K562 (cell line): ENCODE measurements around the gene HIPK1. TPM values are rescaled to one million over a fixed set of nuclear protein-coding genes. Genes with fewer than 3 reads are reported as not detected.

Source experiments
- polyA plus RNA-seq, 8 experiments: library from polyadenylated mRNA; depleted of rRNA in 4 of 8; stranded (reverse) in 5 of 8; unstranded in 3 of 8; fragments of >200 nt; fragmentation: Nextera tagmentation in 2 of 8; fragmentation: Illumina TruSeq in 1 of 8; extraction: Ambion mirVana in 2 of 8; extraction: Trizol in 1 of 8; gene quantifications; 2 replicates each; pipeline versions ENCODE4 v1.2.1 to v1.2.3, GENCODE V29; 2011 to 2014; ENCODE audit warnings: inconsistent platforms in 1 of 8, missing spikeins in 1 of 8
- total RNA-seq, 7 experiments: library from RNA; depleted of rRNA in 6 of 7; stranded (reverse); fragments of >200 nt in 6 of 7; fragmentation: Illumina TruSeq in 2 of 7; extraction: Trizol in 2 of 7; gene quantifications; 2 replicates each; pipeline versions ENCODE4 v1.2.1 to v1.2.3, GENCODE V29; 2011 to 2021; ENCODE audit warnings: low replicate concordance in 1 of 7
- TF ChIP-seq, protein P1 (sequence below): fragments of 450-650 bp; IDR thresholded peaks from 2 replicates; pipeline ENCODE4 v1.6.1; 2016; ENCODE audit warnings: mild to moderate bottlenecking, moderate library complexity

Gene HIPK1
- total and polyA plus RNA-seq, 9 of the 15 experiments (the other 6 are each of a cell fraction or from before 2014, with no cell fraction given) = 10.0 to 57.9 (median 29.6) TPM

DNA sequence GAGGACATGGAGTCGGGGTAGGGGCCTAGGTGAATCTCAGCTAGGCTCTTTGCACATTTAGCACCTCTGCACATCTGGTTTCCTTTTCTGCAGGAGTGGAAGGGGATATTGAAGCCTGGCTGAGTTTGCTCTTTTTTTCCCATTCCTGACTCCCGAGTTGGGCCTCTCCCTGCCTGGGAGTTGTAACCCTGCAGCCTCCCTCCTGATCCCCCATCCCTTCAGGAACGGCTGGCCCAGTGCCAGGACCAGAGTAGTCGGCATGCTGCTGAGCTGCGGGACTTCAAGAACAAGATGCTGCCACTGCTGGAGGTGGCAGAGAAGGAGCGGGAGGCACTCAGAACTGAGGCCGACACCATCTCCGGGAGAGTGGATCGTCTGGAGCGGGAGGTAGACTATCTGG, 51.0 kb downstream of the HIPK1 start (continued):
- TF ChIP-seq, protein P1, sequence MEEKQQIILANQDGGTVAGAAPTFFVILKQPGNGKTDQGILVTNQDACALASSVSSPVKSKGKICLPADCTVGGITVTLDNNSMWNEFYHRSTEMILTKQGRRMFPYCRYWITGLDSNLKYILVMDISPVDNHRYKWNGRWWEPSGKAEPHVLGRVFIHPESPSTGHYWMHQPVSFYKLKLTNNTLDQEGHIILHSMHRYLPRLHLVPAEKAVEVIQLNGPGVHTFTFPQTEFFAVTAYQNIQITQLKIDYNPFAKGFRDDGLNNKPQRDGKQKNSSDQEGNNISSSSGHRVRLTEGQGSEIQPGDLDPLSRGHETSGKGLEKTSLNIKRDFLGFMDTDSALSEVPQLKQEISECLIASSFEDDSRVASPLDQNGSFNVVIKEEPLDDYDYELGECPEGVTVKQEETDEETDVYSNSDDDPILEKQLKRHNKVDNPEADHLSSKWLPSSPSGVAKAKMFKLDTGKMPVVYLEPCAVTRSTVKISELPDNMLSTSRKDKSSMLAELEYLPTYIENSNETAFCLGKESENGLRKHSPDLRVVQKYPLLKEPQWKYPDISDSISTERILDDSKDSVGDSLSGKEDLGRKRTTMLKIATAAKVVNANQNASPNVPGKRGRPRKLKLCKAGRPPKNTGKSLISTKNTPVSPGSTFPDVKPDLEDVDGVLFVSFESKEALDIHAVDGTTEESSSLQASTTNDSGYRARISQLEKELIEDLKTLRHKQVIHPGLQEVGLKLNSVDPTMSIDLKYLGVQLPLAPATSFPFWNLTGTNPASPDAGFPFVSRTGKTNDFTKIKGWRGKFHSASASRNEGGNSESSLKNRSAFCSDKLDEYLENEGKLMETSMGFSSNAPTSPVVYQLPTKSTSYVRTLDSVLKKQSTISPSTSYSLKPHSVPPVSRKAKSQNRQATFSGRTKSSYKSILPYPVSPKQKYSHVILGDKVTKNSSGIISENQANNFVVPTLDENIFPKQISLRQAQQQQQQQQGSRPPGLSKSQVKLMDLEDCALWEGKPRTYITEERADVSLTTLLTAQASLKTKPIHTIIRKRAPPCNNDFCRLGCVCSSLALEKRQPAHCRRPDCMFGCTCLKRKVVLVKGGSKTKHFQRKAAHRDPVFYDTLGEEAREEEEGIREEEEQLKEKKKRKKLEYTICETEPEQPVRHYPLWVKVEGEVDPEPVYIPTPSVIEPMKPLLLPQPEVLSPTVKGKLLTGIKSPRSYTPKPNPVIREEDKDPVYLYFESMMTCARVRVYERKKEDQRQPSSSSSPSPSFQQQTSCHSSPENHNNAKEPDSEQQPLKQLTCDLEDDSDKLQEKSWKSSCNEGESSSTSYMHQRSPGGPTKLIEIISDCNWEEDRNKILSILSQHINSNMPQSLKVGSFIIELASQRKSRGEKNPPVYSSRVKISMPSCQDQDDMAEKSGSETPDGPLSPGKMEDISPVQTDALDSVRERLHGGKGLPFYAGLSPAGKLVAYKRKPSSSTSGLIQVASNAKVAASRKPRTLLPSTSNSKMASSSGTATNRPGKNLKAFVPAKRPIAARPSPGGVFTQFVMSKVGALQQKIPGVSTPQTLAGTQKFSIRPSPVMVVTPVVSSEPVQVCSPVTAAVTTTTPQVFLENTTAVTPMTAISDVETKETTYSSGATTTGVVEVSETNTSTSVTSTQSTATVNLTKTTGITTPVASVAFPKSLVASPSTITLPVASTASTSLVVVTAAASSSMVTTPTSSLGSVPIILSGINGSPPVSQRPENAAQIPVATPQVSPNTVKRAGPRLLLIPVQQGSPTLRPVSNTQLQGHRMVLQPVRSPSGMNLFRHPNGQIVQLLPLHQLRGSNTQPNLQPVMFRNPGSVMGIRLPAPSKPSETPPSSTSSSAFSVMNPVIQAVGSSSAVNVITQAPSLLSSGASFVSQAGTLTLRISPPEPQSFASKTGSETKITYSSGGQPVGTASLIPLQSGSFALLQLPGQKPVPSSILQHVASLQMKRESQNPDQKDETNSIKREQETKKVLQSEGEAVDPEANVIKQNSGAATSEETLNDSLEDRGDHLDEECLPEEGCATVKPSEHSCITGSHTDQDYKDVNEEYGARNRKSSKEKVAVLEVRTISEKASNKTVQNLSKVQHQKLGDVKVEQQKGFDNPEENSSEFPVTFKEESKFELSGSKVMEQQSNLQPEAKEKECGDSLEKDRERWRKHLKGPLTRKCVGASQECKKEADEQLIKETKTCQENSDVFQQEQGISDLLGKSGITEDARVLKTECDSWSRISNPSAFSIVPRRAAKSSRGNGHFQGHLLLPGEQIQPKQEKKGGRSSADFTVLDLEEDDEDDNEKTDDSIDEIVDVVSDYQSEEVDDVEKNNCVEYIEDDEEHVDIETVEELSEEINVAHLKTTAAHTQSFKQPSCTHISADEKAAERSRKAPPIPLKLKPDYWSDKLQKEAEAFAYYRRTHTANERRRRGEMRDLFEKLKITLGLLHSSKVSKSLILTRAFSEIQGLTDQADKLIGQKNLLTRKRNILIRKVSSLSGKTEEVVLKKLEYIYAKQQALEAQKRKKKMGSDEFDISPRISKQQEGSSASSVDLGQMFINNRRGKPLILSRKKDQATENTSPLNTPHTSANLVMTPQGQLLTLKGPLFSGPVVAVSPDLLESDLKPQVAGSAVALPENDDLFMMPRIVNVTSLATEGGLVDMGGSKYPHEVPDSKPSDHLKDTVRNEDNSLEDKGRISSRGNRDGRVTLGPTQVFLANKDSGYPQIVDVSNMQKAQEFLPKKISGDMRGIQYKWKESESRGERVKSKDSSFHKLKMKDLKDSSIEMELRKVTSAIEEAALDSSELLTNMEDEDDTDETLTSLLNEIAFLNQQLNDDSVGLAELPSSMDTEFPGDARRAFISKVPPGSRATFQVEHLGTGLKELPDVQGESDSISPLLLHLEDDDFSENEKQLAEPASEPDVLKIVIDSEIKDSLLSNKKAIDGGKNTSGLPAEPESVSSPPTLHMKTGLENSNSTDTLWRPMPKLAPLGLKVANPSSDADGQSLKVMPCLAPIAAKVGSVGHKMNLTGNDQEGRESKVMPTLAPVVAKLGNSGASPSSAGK = no peak
